Measurements from ENCODE around the gene HTRA3.

DNA sequence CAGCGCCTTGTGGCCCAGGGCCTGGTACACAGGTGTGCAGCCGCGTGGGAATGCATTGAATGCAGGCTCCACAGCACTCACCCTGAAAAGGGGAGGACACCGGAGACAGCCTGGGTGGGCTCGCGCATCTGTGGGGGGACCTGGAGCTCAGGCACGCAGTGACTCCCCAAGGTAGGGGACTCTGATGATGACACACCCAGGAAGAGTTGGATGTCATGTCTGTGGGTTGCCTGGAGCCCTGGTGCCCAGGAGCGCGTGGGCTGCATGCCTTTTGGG, 32.7 kb upstream of the HTRA3 start:
- TF ChIP-seq, protein P1, sequence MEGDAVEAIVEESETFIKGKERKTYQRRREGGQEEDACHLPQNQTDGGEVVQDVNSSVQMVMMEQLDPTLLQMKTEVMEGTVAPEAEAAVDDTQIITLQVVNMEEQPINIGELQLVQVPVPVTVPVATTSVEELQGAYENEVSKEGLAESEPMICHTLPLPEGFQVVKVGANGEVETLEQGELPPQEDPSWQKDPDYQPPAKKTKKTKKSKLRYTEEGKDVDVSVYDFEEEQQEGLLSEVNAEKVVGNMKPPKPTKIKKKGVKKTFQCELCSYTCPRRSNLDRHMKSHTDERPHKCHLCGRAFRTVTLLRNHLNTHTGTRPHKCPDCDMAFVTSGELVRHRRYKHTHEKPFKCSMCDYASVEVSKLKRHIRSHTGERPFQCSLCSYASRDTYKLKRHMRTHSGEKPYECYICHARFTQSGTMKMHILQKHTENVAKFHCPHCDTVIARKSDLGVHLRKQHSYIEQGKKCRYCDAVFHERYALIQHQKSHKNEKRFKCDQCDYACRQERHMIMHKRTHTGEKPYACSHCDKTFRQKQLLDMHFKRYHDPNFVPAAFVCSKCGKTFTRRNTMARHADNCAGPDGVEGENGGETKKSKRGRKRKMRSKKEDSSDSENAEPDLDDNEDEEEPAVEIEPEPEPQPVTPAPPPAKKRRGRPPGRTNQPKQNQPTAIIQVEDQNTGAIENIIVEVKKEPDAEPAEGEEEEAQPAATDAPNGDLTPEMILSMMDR (IDR thresholded peaks at IDR 0.05) = no peak
- no peak for TF ChIP-seq EZH2 (IDR thresholded peaks at IDR 0.05)
- no peak for TF ChIP-seq EZH2phosphoT487 (IDR thresholded peaks at IDR 0.05)

All from neural progenitor cell (in vitro differentiated cells).